NCI-H2196 treated with DMSO at 0.1 percent for 48 hours (cell line): ENCODE results near the gene SRSF4.
"Not testable (repeated sequence)": the region's sequence is repeated elsewhere in the genome, so short reads cannot be mapped to it uniquely, and the experiment has no call there.

Experiments
- DNase-seq: peaks from one replicate; lab custom pipeline; 2025; ENCODE audit not compliant: unreplicated experiment; lab: John Stamatoyannopoulos, UW

The SRSF4 gene

DNA sequence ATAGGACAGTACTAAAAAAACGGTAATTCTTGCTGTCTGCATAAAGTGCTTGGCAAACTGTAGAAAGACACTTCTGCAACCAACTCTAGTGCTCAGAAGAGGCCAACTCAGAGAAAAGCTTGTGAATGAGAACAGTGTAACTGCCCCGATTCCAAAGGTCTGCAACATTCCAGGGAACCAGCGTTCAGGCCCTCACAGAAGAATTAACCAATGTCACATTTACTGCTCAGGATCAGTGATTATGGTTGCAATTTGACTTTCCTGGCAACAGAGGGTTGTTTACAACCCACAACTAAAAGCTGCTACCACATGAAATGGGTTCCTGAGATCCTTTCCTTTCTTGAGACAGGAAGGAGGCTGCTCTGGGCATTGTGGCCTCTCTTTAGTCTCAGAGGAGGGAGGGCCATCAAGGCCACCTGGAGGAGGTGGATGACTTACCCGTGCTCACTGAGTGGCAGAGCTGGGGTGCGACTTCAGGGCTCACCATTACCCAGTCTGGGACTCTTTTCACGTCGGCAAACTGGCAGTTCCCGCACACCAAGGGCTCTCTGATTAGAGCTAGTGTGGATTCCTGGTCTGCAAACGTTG, 15.3 kb downstream of the SRSF4 start:
- DNase-seq, result no peak

DNA sequence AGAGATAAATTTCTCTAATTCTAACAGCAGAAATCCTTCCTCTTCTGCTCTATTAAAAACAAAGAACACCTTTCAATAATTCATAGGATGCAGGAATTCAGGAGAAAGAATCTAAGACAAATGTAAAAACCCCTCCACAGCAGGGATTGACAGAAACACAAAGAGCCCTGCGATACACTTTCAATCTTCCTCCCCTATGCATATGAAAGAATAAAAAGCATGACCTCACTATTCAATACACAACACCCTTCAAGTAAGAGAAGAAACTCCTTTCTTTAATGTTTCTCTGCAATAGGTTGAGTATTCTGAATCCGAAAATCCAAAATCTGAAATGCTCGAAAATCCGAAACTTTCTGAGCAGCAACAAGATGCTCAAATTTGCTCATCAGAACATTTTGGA, 17.1 kb downstream of the SRSF4 start:
- DNase-seq, result no peak

DNA sequence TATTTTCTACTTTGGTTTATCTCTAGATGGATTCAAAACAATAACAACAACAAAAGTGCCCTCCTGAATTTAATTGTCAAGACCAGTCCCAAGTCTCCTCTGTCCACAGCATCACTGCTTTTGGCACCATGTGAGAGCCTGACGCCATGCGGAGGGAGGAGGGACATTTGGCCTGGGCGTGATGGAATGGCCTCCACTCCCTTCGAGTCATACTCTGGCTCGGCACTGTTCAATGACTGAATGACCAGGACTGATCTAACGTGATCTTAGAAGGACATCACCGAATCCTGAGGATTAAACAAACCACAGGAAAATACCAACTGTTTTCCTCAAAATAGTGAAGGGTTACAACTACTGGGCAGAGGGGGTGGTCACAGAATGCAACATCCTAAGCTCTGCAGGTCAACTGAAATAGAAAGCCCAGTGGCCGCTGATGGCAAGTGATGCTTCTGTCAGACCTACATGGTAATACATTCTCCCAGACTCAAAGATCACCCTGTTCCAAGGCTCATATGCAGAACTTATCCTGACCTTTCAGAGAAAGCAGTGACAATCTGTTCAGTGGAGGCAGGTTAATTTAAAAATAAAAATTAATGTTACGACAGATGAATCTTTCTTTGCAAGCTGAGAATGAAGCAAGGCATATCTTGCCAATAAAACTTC, 19.1 kb downstream of the SRSF4 start:
- DNase-seq, result no peak

DNA sequence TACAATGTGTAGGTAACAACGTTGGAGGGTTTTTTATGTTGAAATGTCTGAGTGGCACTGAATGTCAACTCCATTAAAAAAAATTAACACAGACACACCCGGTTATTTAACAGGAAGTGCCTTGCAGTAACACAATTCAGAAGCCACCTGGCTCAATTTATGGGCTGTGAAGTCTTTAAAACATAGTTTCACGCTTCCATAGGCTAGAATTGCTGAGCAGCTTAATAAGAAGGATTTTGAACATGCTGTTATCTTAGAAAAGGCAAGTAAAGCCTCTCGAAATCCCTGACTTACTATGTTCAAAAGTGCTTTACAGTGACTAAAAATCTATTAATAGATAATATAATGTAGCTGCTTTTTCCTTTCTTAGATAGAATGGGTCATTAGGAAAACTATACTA, 19.7 kb downstream of the SRSF4 start:
- no peak for DNase-seq

DNA sequence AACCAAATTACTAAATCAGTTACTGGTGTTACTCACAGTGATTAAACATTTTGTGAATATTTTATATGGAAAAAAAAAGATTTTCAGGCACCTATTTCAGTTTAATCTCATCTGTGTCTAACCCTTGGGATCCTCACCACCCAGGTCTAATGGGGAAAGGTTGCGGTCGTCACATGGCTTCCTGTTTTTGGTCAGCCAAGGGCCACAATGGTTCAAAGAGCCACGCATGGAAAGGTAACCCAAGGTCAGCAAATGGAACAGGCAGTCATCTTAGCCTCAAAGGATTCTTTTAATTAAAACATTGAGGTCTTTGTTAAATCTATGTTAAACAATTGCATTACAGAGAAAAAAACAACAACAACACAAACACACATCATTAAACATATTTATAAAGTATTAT, 21.9 kb downstream of the SRSF4 start:
- no peak for DNase-seq

DNA sequence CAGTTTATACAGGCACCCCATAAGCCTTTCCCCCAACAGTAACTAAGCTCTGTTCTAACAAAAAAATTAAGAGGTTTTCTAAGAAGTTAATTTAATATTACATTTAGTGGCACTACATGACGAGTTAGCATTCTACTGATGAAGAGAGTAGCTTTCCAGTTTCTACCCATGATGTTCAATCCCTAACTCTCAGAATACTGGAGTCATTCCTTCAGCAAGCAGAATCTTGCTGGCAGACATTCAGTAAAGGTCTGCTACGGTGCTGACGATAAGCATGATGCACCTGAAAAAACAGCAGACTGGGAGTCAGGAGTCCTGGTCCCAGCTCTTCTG, 24.5 kb downstream of the SRSF4 start:
- DNase-seq, result no peak

DNA sequence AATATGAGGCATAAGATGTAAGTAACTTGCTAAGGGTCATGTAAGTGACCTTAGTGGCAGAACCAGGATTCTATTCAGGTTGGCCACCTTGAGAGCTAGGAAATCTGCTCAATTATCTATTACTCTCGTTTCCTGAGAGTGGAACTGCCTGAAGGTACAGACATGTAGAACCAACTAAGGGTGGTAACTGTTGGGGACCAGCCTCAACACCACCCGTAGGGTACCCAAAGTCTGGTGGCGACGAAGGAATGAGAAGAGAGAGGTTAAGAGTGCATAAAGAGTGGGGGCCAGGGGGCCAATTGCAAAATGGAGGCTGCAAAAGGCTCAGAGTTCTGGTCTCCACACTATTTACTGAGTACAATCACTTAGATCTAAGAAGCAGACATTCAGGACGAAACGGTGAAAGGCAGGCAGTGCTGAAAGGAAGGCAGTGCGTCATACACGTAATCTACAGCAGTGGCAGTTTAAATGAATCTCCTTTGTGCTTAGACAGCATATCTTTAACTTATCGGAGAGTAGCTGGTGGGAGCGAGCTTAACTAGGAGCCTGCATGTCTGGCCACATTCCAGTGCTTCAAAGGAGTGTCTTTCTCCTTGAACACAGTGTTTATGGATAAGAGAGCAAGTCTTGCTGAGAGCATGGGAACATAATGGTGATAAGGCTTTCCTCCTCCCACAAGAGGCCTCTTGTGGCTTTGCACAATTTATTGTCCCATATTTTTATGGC, 25.0 kb downstream of the SRSF4 start:
- no peak for DNase-seq

DNA sequence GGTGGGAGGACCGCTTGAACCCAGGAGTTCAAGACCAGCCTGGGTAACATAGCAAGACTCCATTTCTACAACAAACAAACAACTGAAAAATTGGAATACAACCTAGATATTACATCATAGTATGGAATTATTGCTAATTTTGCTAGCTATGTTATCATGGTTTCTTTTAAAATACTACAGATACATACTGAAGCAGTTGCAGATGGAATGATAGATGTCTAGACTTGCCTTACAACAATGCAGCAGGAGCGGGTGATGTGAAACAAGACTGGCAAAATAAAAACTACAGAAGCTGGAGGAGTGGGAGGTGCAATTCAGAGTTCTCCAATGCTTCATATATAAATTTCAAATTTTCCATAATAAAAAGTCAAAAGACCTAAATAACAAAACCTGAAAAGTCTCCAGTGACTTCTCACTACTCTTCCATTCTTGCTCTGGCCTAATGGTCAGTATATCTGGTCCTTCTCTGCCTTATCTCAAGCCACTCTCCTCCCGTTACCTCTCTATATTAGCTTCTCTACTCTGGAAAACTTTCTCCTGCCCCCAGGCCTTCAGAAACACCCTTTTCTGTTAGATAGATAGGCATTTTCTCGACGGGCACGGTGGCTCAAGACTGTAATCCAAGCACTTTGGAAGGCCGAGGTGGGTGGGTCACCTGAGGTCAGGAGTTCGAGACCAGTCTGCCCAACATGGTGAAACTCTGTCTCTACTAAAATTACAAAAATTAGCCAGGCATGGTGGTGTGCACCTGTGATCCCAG, 29.5 kb downstream of the SRSF4 start:
- no peak for DNase-seq

DNA sequence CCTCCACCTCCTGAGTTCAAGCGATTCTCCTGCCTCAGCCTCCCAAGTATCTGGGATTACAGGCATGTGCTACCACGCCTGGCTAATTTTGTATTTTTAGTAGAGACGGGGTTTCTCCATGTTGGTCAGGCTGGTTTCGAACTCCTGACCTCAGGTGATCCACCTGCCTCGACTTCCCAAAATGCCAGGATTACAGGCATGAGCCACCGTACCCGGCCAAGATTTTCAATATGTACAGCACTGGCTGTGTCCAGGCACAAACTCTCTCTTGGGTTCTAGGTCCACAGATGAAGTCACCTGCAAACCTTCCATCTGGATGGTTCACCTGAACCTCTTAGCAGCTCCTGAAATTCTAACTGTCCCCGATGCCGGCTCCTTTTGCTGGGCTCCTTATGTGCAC, 31.4 kb downstream of the SRSF4 start:
- not testable (repeated sequence) for DNase-seq

DNA sequence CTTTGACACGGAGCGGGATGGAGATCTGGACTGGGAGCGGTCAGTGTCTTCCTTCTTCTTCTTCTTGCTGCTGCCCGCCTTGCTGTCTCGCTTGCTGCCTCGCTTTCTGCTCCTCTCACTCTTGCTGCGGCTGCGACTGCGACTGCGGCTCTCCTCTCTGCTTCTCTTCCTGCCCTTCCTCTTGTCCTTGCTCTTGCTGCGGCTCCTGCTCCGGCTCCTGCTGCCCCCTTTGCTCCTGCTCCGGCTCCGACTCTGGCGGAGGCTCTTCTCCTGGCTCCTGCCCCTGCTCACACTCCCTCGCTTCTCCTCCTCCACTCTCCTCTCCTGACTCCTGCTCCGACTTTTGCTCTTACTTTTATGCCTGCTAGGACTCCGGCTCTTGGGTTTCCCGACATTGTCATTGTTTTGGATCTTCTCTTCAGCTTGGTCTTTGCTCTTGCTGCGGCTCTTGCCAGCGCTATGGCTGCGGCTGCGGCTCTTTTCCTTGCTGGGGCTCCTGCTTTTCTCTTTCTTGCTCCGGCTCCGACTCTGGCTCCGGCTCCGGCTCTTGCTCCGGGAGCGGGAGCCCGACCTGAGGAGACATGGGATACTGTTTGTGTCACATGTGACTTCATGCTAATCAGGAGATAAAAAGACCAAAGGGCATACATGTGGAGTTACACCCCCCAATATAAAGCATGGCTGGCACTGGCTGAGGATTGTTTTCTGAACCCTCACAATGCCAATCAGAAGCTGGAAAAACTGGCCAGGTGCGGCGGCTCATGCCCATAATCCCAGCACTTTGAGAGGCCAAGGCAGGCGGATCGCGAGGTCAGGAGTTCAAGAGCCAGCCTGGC, 32.8 kb downstream of the SRSF4 start:
- no peak for DNase-seq

DNA sequence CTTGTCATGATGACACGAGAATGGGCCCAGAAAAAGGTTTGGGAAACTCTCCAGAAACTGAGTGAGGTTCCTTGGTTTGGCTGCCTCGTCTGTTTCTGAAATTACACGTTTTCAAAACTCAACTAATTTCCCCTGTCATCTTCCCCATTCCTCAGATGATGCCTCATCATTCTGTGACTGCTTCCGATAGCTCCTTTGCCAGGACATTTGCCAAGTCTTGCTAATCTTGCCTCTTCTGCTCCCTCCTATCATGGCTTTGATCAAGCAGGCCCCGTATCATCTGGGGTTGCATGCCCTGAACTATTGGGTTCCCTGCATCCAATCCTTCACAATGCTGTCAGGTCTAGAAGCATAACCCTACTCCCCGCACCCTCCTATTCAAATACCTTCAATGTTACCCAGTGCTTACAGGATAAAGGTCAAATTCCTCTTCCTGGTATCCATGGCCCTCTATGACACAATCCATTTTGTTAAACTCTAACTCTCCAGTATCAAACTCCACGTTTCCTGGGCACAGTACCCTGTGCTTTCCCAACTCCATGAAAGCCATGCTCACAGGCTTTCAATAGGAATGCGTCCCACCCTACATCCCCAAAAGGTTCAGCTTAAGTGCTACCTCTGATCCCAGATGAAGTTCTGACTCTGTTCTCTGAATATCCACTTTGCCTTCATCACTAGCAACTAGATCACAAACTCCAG, 35.8 kb downstream of the SRSF4 start:
- no peak for DNase-seq

DNA sequence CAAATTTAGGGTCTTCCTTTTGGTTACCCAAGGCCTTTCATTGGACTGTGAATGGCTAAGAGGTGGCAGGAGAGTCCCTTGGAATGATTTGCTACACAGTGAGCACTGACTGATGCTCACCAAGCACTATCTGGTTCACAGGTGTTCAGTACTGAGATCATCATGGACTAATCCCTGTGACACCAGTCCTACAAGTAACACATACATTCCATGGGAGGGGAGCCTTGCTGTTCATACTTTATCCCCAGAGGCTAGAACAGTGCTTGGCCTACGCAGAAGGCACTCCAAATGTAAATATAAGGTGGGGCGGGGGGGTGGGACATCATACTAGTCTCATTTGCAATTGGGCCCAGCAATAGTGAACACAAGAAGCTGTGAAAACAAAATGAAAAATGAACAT, 37.5 kb downstream of the SRSF4 start:
- no peak for DNase-seq

DNA sequence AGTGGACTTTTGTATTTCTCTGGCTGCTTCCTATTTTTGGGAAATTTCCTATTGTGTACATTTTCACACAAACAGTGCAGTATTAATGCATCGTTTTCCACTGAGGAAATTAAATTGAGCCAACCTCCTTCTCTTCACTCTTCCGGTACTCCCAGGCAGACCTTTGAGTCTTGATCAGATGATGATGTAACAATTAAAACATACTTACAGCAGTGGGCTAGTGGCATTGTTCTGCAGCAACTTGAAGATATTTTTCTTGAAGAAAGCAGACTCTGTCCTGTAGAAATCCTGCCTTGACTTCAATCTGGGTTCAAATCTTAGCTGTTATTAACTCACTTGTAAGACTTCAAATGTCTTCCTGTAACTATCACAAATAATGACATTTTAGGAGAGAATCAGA, 39.0 kb downstream of the SRSF4 start:
- DNase-seq, result no peak

DNA sequence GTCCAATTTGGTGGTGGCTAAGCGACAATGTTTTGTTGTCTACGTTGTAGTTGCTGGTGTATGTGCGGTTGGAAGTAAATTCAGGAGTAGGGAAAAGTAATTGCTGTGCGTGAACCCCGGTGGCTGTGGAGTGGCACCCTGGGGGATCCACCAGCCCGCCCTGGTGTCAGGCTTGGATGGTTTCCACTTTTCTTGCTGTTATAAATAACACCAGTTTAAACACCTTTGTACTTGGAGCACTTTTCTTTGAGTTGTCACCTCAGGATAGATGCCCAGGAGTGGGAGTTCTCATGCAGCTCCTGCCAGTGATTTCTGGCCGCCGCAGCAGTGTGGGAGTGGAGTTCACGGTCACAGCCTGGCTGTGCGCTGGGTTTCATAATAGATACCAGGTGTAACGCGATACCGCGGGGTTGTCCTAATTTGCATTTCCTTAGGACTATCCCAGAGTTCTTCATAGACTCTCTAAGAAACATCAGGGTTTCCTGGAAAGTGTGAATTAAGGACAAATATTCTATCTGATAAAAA, 45.2 kb downstream of the SRSF4 start:
- DNase-seq, result no peak

DNA sequence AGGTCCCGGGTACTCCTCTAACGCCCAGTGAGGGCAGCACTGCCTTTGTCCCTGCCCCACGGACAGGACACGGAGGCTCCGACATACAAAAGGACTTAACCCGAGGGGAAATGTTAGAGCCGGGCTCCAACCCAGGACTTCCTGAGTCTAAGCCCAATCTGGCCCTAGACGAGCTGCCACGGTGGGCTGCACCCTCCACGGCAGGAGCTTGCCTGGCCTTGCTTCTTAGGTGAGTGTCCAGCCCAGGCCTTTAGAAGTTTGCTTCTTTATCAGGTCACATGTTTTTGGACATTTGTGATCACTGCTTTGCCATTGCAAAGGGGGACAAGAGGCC, 47.0 kb downstream of the SRSF4 start:
- DNase-seq, result no peak

DNA sequence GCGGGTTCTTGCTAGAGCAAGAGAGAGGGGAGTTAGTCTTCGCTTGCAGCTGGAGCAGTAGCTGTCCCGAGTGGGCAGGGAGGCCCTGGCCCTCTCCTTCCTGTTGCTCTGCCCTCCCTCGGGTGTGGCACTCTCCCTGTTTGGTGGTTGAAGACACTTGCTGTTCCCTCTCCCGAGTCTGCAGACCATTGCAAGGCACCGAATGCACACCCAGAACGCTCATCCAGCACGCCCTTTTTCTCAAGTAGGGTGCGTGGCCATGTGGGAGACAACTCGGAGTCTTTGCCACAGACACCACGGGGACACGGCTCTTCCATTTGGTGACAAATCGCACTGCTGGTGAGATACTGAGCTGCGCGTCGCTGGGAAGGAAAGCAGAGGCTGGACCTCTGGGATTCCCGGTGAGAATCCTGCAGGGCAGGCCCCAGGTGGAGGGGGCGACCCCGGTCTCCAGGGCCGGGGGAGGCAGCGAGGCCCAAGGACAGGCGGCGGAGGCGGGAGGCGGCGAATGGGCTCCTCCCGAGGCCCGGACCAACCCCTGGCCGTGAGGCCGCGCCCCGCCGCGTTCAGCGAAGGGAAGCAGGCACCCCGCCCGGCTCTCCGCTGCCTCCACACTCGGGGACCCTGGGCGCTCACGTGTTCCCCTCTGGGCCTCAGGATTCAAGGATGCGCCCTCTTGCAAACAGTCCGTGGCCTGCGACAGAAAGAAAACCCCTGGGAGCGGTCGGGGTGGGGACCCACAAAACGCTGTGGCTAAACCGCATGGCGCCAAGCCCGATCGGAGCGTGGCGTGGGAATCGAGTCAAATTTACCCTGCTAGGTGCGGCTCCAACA, 47.6 kb downstream of the SRSF4 start:
- no peak for DNase-seq

DNA sequence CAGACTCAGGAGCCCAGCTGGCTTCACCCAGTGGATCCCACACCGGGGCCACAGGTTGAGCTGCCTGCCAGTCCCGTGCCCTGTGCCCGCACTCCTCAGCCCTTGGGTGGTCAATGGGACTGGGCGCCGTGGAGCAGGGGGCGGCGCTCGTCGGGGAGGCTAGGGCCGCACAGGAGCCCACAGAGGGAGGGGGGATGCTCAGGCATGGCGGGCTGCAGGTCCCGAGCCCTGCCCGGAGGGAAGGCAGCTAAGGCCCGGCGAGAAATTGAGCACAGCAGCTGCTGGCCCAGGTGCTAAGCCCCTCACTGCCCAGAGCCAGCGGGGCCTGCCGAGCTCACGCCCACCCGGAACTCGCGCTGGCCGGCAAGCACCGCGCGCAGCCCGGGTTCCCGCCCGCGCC, 50.6 kb downstream of the SRSF4 start:
- not testable (repeated sequence) for DNase-seq

DNA sequence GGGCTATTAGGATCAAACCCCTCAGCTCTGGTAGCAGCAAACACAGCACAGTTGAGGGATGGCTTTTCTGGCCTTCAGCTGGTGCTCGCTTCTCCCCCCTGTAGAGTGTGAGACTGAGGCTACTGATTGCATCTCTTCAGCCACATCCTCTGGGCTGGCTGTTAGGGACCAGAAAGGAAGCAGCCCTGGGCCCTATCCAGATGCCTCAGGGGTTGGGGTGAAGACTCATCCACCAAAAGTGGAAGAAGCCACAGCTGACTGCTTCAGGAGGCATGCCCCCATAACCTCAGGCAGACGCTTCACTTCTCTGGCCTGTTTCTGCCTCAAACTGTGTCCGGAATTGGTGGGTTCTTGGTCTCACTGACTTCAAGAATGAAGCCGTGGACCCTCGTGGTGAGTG, 51.8 kb downstream of the SRSF4 start:
- DNase-seq, result no peak

DNA sequence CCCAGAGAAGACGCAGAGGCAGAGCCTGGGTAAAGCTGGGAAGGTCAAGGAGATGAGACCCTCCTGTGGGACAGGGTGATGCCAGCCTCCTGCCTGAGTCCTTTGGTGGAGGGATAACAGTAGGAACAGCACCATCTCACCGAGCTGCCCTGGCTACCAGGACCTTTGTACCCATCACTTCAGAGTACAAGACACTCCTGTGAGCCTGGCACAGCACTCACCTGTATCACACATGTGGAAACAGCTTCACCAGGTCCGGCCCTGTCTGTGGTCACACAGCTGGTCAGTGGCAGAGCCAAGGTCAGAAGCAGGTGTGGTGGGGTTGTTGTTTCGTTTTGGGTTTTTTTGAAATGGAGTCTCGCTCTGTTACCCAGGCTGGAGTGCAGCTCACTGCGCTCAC, 53.0 kb downstream of the SRSF4 start:
- no peak for DNase-seq

DNA sequence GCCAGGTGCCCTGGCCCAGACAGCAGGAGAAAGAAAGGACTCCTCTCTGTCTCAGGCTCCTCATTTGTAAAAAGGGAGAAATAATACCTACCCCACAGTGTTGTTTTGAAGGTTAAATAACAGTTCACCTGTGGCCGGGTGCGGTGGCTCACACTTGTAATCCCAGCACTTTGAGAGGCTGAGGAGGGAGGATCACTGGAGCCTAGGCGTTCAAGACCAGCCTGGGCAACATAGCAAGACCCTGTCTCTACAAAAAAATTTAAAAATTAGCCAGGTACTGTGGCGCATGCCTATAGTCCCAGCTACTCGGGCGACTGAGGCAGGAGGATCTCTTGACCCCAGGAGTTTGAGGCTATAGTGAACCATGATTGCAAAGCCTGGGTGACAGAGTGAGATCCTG, 55.5 kb downstream of the SRSF4 start:
- DNase-seq, result no peak
